Panc1 (cell line): ENCODE measurements around the gene ARMC2.

Source experiments
- CTCF ChIP-seq: fragments of 450-650 bp; IDR thresholded peaks from 2 replicates; pipeline ENCODE4 v1.5.1; 2017; ENCODE audit warnings: mild to moderate bottlenecking
- POLR2AphosphoS5 ChIP-seq: IDR thresholded peaks from 2 replicates; pipeline ENCODE4 v1.6.1; 2012; ENCODE audit warnings: mild to moderate bottlenecking, low read depth, low read length, moderate library complexity
- REST ChIP-seq, 2 experiments: IDR thresholded peaks; 2 replicates each; pipeline ENCODE4 v1.6.1; 2011 to 2012; ENCODE audit warnings: low read depth in 2 of 2, control low read depth in 1 of 2, low read length in 1 of 2, mild to moderate bottlenecking in 1 of 2, moderate library complexity in 1 of 2; ENCODE audit not compliant: insufficient read depth in 1 of 2
- SIN3A ChIP-seq: IDR thresholded peaks from 2 replicates; pipeline ENCODE4 v1.6.1; 2012; ENCODE audit warnings: low read depth, mild to moderate bottlenecking, low read length, moderate library complexity, borderline replicate concordance; ENCODE audit not compliant: insufficient read depth

DNA sequence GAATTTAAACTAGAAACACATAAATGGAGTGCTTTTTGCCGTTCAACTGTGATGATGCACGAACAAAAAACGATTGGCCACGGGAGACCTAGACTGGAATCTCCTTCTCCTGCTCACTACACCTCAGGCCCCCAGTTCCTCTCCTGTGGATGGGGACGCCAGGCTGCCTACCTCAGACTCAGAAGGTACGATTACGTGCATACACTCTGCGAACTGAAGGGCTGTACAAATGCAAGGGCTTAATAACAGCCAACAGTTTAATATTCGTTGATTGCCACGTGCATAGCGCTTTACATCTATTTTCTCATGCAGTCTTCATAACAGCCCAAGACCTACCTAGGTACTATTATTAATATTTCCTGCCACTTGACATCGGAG lies 495 bp upstream of the ARMC2 start:
- TF ChIP-seq CTCF (no peak), POLR2AphosphoS5 (no peak), REST (IDR thresholded peaks at IDR 0.05; ENCODE audit: insufficient read depth in 1 of 2, low read depth in 2 of 2, low read length in 1 of 2) (no peak), SIN3A (no peak)
